ENCODE data around the gene LUZP4.

- TF ChIP-seq, protein P1, sequence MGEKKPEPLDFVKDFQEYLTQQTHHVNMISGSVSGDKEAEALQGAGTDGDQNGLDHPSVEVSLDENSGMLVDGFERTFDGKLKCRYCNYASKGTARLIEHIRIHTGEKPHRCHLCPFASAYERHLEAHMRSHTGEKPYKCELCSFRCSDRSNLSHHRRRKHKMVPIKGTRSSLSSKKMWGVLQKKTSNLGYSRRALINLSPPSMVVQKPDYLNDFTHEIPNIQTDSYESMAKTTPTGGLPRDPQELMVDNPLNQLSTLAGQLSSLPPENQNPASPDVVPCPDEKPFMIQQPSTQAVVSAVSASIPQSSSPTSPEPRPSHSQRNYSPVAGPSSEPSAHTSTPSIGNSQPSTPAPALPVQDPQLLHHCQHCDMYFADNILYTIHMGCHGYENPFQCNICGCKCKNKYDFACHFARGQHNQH (CRISPR knock-in tag; IDR thresholded peaks at IDR 0.05): no peak
- TF ChIP-seq NFIB (CRISPR knock-in tag; IDR thresholded peaks at IDR 0.05; ENCODE audit: borderline replicate concordance) (no peak), ZEB1 (IDR thresholded peaks at IDR 0.05; ENCODE audit: insufficient replicate concordance, low read depth) (no peak), ZNF224 (CRISPR knock-in tag; IDR thresholded peaks at IDR 0.05) (no peak), ZFAT (CRISPR knock-in tag; conservative IDR thresholded peaks at IDR 0.05) (no peak)
Observed at GRCh38 chrX:115333446-115333845, 43.9 kb downstream of the LUZP4 start.
